Measurements from ENCODE around the gene MIXL1.
"Not testable (repeated sequence)": the region's sequence is repeated elsewhere in the genome, so short reads cannot be mapped to it uniquely, and the experiment has no call there.

Gene MIXL1

DNA sequence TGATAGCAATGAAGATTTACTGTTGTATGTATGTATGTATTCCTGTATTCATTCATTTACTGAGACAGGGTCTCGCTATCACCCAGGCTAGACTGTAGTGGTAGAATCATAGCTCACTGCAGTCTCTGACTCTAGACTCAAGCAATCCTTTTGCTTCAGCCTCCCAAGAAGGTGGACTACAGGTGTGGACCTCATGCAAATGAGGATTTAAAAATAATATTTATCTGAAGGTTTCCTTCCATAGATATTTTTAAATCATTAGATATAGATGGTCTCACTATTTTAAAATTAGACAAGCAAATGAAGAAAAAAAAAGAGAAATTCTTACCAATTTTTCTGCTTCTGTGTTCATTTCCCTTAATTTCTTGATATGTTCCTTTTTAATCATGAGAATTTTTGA, 27.0 kb downstream of the MIXL1 start:
- Histone ChIP-seq H3K27me3 (replicated peaks; ENCODE audit: control insufficient read depth, insufficient read depth, low read length) (no peaks in the 10 kb centered on the region), H3K4me3 (replicated peaks; ENCODE audit: low read depth, low read length) (no peak overlapping the region), H3K36me3 (ENCODE audit: control insufficient read depth, insufficient read depth, low read length) (no peaks in the 10 kb centered on the region)
- TF ChIP-seq, protein P1, sequence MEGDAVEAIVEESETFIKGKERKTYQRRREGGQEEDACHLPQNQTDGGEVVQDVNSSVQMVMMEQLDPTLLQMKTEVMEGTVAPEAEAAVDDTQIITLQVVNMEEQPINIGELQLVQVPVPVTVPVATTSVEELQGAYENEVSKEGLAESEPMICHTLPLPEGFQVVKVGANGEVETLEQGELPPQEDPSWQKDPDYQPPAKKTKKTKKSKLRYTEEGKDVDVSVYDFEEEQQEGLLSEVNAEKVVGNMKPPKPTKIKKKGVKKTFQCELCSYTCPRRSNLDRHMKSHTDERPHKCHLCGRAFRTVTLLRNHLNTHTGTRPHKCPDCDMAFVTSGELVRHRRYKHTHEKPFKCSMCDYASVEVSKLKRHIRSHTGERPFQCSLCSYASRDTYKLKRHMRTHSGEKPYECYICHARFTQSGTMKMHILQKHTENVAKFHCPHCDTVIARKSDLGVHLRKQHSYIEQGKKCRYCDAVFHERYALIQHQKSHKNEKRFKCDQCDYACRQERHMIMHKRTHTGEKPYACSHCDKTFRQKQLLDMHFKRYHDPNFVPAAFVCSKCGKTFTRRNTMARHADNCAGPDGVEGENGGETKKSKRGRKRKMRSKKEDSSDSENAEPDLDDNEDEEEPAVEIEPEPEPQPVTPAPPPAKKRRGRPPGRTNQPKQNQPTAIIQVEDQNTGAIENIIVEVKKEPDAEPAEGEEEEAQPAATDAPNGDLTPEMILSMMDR (IDR thresholded peaks at IDR 0.05; ENCODE audit: insufficient read depth, low read length, poor library complexity, severe bottlenecking) = no peak
- DNase-seq (ENCODE audit: extremely low read depth, insufficient read length) = no peak

DNA sequence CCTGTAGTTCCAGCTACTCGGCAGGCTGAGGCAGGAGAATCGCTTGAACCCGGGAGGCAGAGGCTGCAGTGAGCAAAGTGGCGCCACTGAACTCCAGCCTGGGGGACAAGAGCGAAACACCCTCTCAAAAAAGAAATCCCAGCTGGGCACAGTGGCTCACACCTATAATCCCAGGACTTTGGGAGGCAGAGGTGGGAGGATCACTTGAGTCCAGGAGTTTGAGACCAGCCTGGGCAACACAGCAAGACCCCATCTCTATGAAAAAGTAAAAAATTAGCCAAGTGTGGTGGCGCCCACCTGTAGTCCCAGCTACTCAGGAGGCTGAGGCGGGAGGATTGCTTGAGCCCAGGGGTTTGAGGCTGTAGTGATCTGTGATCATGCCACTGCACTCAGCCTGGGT, 29.4 kb downstream of the MIXL1 start:
- H3K36me3 ChIP-seq (ENCODE audit: control insufficient read depth, insufficient read depth, low read length) = not testable (repeated sequence)

DNA sequence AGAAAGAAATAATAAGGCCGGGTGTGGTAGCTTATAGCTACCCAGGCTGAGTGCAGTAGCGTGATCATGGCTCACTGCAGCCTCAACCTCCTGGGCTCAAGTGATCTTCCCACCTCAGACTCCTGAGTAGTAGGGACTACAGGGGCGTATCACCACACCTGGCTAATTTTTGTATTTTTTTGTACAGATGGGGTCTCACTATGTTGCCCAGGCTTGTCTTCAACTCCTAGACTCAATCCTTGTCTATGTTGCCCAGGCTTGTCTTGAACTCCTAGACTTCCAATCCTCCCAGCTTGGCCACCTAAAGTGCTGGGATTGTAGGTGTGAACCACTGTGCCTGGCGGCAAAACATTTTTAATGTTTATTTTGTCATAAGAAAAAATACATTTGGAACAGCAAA, 30.5 kb downstream of the MIXL1 start:
- H3K36me3 ChIP-seq (ENCODE audit: control insufficient read depth, insufficient read depth, low read length) = no peaks in the 10 kb centered on the region
- no peak overlapping the region for H3K4me3 ChIP-seq (replicated peaks; ENCODE audit: low read depth, low read length)
- TF ChIP-seq, protein P1 (IDR thresholded peaks at IDR 0.05; ENCODE audit: insufficient read depth, low read length, poor library complexity, severe bottlenecking) = no peak
- no peak for DNase-seq (ENCODE audit: extremely low read depth, insufficient read length)
- no peaks in the 10 kb centered on the region for H3K27me3 ChIP-seq (replicated peaks; ENCODE audit: control insufficient read depth, insufficient read depth, low read length)

More for the DNA sequence above, 29.4 kb downstream of the MIXL1 start:
- H3K27me3 ChIP-seq (replicated peaks; ENCODE audit: control insufficient read depth, insufficient read depth, low read length); DNase-seq (ENCODE audit: extremely low read depth, insufficient read length); H3K4me3 ChIP-seq (replicated peaks; ENCODE audit: low read depth, low read length): not testable (repeated sequence)

DNA sequence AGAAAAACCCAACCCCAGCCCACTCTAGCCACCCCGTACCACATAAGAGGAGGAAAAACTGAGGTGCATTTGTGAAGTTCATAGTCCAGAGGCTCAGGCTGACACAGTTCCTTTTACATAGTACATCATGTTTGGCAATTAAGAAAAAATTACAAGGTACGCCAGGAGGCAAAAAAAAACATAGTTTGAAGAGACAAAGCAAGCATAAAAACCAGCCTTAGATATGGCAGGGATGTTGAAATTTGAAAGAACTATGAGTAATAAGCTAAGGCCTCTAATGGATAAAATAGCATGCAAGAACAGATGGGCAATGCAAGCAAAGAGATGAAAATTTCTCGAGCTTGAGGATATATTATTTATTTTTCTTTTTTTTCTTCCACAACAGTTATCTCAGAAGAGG, 31.9 kb downstream of the MIXL1 start:
- DNase-seq (ENCODE audit: extremely low read depth, insufficient read length) = no peak
- TF ChIP-seq, protein P1 (IDR thresholded peaks at IDR 0.05; ENCODE audit: insufficient read depth, low read length, poor library complexity, severe bottlenecking) = no peak
- no peaks in the 10 kb centered on the region for H3K27me3 ChIP-seq (replicated peaks; ENCODE audit: control insufficient read depth, insufficient read depth, low read length)
- no peaks in the 10 kb centered on the region for H3K36me3 ChIP-seq (ENCODE audit: control insufficient read depth, insufficient read depth, low read length)
- H3K4me3 ChIP-seq (replicated peaks; ENCODE audit: low read depth, low read length) = no peak overlapping the region

DNA sequence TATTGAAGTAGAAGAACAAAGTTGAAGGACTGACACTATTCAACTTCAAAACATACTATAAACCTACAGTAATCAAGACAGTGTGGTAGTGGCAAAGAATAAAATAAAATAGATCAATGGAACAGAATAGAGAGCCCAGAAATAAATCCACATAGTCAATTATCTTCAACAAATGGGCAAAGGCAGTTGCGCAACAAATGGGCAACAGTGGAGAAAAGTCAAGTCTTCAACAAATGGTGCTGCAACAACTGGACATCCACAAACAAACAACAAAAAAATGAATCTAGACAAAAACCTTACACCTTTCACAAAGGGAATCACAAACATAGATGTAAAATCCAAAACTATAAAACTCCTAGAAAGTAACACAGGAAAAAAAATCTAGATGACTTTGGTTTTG, 38.4 kb downstream of the MIXL1 start:
- no peaks in the 10 kb centered on the region for H3K27me3 ChIP-seq (replicated peaks; ENCODE audit: control insufficient read depth, insufficient read depth, low read length)
- DNase-seq (ENCODE audit: extremely low read depth, insufficient read length) = no peak
- TF ChIP-seq, protein P1 (IDR thresholded peaks at IDR 0.05; ENCODE audit: insufficient read depth, low read length, poor library complexity, severe bottlenecking) = no peak
- H3K4me3 ChIP-seq (replicated peaks; ENCODE audit: low read depth, low read length) = no peak overlapping the region
- no peaks in the 10 kb centered on the region for H3K36me3 ChIP-seq (ENCODE audit: control insufficient read depth, insufficient read depth, low read length)

DNA sequence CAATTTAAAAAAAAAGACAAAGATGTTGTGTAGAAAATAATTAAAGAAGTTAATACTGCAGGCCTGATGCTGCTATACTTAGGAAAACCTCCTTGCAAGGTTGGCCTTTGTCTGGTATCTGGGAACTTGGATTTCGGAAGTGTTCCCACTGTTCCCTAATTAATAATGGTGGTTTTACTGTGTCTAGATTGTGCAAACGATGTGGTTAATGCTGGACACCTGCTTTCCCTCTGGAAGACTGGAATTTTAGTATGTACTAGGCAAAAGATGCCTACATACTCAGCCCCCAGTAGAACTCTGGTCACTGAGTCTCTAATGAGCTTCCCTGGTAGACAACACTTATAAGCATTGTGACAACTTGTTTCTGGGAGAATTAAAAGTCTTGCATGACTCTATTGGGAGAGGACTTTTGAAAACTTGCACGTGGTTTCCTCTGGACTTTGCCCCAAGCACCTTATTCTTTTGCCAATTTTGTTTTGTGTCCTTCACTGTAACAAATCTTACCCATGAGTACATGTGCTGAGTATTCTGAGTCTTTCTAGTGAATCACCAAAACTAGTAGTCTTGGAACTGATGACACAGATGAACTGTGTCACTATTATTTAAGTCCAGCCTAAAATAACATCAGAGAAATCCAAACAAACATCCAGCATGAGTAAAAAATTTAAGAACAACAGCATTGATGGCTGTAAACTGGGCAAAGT, 45.1 kb downstream of the MIXL1 start:
- TF ChIP-seq, protein P1 (IDR thresholded peaks at IDR 0.05; ENCODE audit: insufficient read depth, low read length, poor library complexity, severe bottlenecking) = no peak
- Histone ChIP-seq H3K27me3 (replicated peaks; ENCODE audit: control insufficient read depth, insufficient read depth, low read length) (no peaks in the 10 kb centered on the region), H3K36me3 (ENCODE audit: control insufficient read depth, insufficient read depth, low read length) (no peaks in the 10 kb centered on the region), H3K4me3 (replicated peaks; ENCODE audit: low read depth, low read length) (no peak overlapping the region)
- DNase-seq (ENCODE audit: extremely low read depth, insufficient read length) = no peak

DNA sequence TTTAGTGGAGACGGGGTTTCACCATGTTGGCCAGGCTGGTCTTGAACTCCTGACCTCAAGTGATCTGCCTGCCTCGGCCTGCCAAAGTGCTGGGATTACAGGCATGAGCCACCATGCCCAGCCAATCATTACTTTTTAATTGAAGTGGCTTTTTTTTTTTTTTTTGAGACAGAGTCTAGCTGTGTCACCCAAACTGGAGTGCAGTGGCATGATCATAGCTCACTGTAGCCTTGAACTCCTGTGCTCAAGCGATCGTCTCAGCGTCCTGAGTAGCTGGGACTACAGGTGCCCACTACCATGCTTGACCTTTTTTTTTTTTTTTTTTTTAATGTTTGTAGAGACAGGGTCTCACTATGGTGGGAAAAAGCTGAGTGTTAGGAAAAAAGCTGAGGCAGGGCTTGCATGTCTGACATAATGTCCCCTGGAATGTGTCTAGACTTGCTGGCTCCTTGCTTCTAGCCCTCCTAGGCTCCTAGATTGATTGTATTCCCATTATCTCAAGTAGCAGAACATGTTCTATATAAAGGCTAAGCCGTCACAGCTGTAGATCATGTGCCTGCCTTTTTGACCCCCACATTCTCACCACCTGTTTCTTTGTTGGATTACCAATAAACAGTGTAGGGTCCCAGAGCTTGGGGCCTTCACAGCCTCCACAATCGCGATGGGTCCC, 48.9 kb downstream of the MIXL1 start:
- H3K27me3 ChIP-seq (replicated peaks; ENCODE audit: control insufficient read depth, insufficient read depth, low read length); H3K4me3 ChIP-seq (replicated peaks; ENCODE audit: low read depth, low read length); H3K36me3 ChIP-seq (ENCODE audit: control insufficient read depth, insufficient read depth, low read length); DNase-seq (ENCODE audit: extremely low read depth, insufficient read length): not testable (repeated sequence)

Data from GM06990 (cell line).